Measurements from ENCODE around the gene ELOB. TPM values are rescaled to one million over a fixed set of nuclear protein-coding genes. Genes with fewer than 3 reads are reported as not detected.
A peak's percentile ranks its signal among the peaks of the same experiment; 100 is the strongest.

Gene ELOB
- total and polyA plus RNA-seq, 2 experiments from 2014 or later: 255 to 642 TPM

- Histone ChIP-seq H4K20me1 (ENCODE audit: insufficient read depth, poor library complexity, severe bottlenecking) (no peaks in the 10 kb centered on the region), H3K9me2 (replicated peaks; ENCODE audit: insufficient read depth) (no peaks in the 10 kb centered on the region), H3K36me3 (replicated peaks; ENCODE audit: insufficient read depth, low read depth) (no peaks in the 10 kb centered on the region), H3K9me3 (ENCODE audit: low read depth) (no peaks in the 10 kb centered on the region), H3K4me1 (ENCODE audit: insufficient read depth) (no peaks in the 10 kb centered on the region), H3K4me2 (no peak overlapping the region), H3K79me2 (no peaks in the 10 kb centered on the region), H3K4me3 (no peak overlapping the region), H3K27me3 (no peaks in the 10 kb centered on the region), H3K27ac (no peak overlapping the region), H2AFZ (no peak overlapping the region)
- no peak for DNase-seq (ENCODE audit: low spot score)
- TF ChIP-seq EZH2 (IDR thresholded peaks at IDR 0.05; ENCODE audit: borderline replicate concordance): no peak
- no peak for TF ChIP-seq CTCF (IDR thresholded peaks at IDR 0.05; ENCODE audit: poor library complexity)
- no peak for TF ChIP-seq EZH2phosphoT487 (IDR thresholded peaks at IDR 0.05; ENCODE audit: low read depth, severe bottlenecking, unreplicated experiment)
- WGBS (ENCODE audit: low lambda C conversion rate, missing lambda C conversion rate): 94% methylated on average over 4 of the region's 4 CpGs
Measured at GRCh38 chr16:2804728-2805127, 27.6 kb upstream of the ELOB start.

- H3K27me3 ChIP-seq: no peaks in the 10 kb centered on the region
- peaks cover 9% of the 10 kb centered on the region for H3K4me1 ChIP-seq (ENCODE audit: insufficient read depth)
- no peak overlapping the region for H2AFZ ChIP-seq
- H3K9me2 ChIP-seq (replicated peaks; ENCODE audit: insufficient read depth): no peaks in the 10 kb centered on the region
- H3K4me2 ChIP-seq: no peak overlapping the region
- TF ChIP-seq EZH2phosphoT487 (IDR thresholded peaks at IDR 0.05; ENCODE audit: low read depth, severe bottlenecking, unreplicated experiment) (no peak), EZH2 (IDR thresholded peaks at IDR 0.05; ENCODE audit: borderline replicate concordance) (no peak), CTCF (IDR thresholded peaks at IDR 0.05; ENCODE audit: poor library complexity) (no peak)
- no peak overlapping the region for H3K27ac ChIP-seq
- DNase-seq (ENCODE audit: low spot score): no peak
- no peaks in the 10 kb centered on the region for H3K9me3 ChIP-seq (ENCODE audit: low read depth)
- H3K79me2 ChIP-seq: no peaks in the 10 kb centered on the region
- H3K36me3 ChIP-seq (replicated peaks; ENCODE audit: insufficient read depth, low read depth): no peaks in the 10 kb centered on the region
- no peaks in the 10 kb centered on the region for H4K20me1 ChIP-seq (ENCODE audit: insufficient read depth, poor library complexity, severe bottlenecking)
- no peak overlapping the region for H3K4me3 ChIP-seq
- 84% methylated on average over 3 of the region's 3 CpGs for WGBS (ENCODE audit: low lambda C conversion rate, missing lambda C conversion rate)
Measured at GRCh38 chr16:2803545-2804195, 26.6 kb upstream of the ELOB start.

GRCh38 chr16:2799859-2800226 lies 22.8 kb upstream of the ELOB start:
- Histone ChIP-seq H3K4me3 (no peak overlapping the region), H3K36me3 (replicated peaks; ENCODE audit: insufficient read depth, low read depth) (no peaks in the 10 kb centered on the region), H3K27ac (peak overlapping the region; percentile 98)

More at GRCh38 chr16:2799859-2800226, 22.8 kb upstream of the ELOB start:
- peaks cover 12% of the 10 kb centered on the region for H3K4me1 ChIP-seq (ENCODE audit: insufficient read depth)
- no peak overlapping the region for H2AFZ ChIP-seq
- H3K27me3 ChIP-seq: no peaks in the 10 kb centered on the region
- H3K79me2 ChIP-seq: no peaks in the 10 kb centered on the region
- H3K9me3 ChIP-seq (ENCODE audit: low read depth): no peaks in the 10 kb centered on the region
- no peaks in the 10 kb centered on the region for H4K20me1 ChIP-seq (ENCODE audit: insufficient read depth, poor library complexity, severe bottlenecking)
- WGBS (ENCODE audit: low lambda C conversion rate, missing lambda C conversion rate): 33% methylated on average over 1 of the region's 1 CpG
- no peak for TF ChIP-seq EZH2phosphoT487 (IDR thresholded peaks at IDR 0.05; ENCODE audit: low read depth, severe bottlenecking, unreplicated experiment)
- no peak for TF ChIP-seq CTCF (IDR thresholded peaks at IDR 0.05; ENCODE audit: poor library complexity)
- no peak for TF ChIP-seq EZH2 (IDR thresholded peaks at IDR 0.05; ENCODE audit: borderline replicate concordance)
- DNase-seq (ENCODE audit: low spot score): peak; percentile 84
- no peaks in the 10 kb centered on the region for H3K9me2 ChIP-seq (replicated peaks; ENCODE audit: insufficient read depth)
- H3K4me2 ChIP-seq: no peak overlapping the region

Measured in hepatocyte (in vitro differentiated cells).